ENCODE results near the gene TEX36.

The TEX36 gene

DNA sequence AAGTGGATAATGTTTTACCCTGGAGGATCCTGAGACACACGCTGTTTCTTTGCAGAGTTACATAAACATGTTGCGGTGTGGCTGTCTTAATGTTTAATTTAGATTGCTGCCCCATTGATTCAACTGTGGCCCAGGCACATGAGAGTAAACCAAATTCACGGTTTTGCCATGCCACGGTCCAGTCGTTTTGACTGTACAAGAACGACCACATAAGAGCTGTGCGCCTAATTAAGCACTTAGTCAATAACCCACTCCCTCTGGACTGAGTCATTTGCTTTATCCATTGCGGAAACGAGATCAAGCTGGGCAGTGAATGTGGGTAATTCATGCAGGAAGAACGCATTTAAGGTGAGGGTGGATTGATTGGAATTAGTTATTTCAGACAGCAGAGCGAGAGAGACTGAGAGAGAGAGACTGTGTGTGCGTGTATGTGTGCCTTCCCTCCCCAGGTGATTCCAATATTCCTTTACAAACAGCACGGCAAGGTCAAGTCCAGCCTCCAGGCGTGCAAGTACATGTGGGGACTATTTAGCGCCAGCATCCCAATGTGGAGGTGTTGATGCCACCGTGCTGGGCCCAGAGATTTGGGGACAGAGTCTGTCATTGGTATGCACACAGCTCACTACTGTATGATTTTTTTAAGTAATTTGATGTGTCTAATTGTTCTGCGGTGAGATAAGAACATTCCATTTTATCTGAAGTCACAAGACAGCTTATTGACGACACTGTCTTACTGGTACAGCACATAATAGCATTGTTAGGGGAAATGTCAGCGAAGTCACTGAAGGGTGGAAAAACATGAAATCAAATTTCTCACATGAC, 8.4 kb upstream of the TEX36 start:
- H2BK12ac ChIP-seq (ENCODE audit: low read length), result no peak overlapping the region
- H3K4ac ChIP-seq (ENCODE audit: low read depth, low read length), result no peak overlapping the region
- H2AFZ ChIP-seq (ENCODE audit: insufficient read depth, low read length, poor library complexity), result no peak overlapping the region
- no peak overlapping the region for H3K23ac ChIP-seq (ENCODE audit: low read length)
- no peak overlapping the region for H2AK5ac ChIP-seq (ENCODE audit: low read length)
- H3K27me3 ChIP-seq (ENCODE audit: insufficient read depth, low read length), result no peaks in the 10 kb centered on the region
- no peak overlapping the region for H3K4me3 ChIP-seq (ENCODE audit: low read depth, low read length)
- H3K79me2 ChIP-seq (ENCODE audit: control insufficient read depth, insufficient read depth, low read length, poor library complexity), result no peaks in the 10 kb centered on the region
- no peaks in the 10 kb centered on the region for H3K79me1 ChIP-seq (ENCODE audit: low read length)
- WGBS (ENCODE audit: extremely low coverage, insufficient coverage, insufficient read length), result no CpG with 5 or more reads among the region's 19 CpGs
- no peak overlapping the region for H3K9ac ChIP-seq (ENCODE audit: low read length)
- H2BK120ac ChIP-seq (ENCODE audit: insufficient read depth, low read length, poor library complexity), result no peak overlapping the region
- DNase-seq, result peak; percentile 57 to 76
- H3K9me3 ChIP-seq (ENCODE audit: insufficient read depth, low read depth, low read length), result peaks cover 2% of the 10 kb centered on the region
- H3K4me1 ChIP-seq (ENCODE audit: control insufficient read depth in 1 of 2, insufficient read depth in 2 of 2, low read length in 2 of 2), result peaks cover 0 to 6% of the 10 kb centered on the region in 2 experiments
- no peak overlapping the region for H2BK5ac ChIP-seq (ENCODE audit: low read depth, low read length, poor library complexity)
- no peak overlapping the region for H3K14ac ChIP-seq (ENCODE audit: low read length)
- H3K27ac ChIP-seq (ENCODE audit: low read depth, low read length), result no peak overlapping the region
- H3K18ac ChIP-seq (ENCODE audit: low read length), result no peak overlapping the region
- H4K12ac ChIP-seq (ENCODE audit: low read depth, low read length), result no peak overlapping the region
- H3K36me3 ChIP-seq (ENCODE audit: control insufficient read depth in 1 of 2, insufficient read depth in 2 of 2, low read length in 2 of 2), result no peaks in the 10 kb centered on the region
- no peak overlapping the region for H4K91ac ChIP-seq (ENCODE audit: low read depth, low read length)
- no peak overlapping the region for H4K8ac ChIP-seq (ENCODE audit: low read depth, low read length)
- no peak overlapping the region for H3K4me2 ChIP-seq (ENCODE audit: low read length)

DNA sequence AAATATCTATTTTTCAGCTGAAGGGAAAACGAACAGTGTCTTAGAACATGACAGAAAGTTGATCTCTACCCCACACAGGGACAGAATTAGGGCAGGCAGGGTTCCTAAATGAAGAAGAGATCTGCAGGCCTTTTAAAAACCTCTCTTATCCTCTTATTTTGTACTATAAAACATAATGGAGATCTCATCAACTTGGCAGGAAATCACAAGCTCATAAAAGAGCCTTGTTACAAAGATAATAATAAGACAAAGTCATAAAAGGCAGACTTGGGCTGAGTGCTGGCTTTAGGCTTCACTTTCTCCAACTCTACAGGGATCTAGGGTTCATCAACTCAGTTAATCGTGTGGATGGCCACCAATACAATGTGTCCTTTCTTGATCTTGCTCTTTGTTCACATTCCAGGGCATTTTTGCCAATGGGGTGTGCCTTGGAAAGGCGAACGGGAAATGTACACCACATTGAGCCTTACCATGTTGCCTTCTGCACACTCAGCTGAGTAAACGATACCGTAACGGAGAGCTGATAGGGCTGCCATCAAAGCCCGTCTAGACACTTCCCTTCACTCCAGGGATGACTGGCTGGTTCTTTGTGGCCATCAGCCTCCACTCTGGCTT, 7.1 kb upstream of the TEX36 start:
- H3K27me3 ChIP-seq (ENCODE audit: insufficient read depth, low read length), result no peaks in the 10 kb centered on the region
- H3K14ac ChIP-seq (ENCODE audit: low read length), result no peak overlapping the region
- H3K9me3 ChIP-seq (ENCODE audit: insufficient read depth, low read depth, low read length), result peaks cover 2% of the 10 kb centered on the region
- no peak overlapping the region for H4K12ac ChIP-seq (ENCODE audit: low read depth, low read length)
- peaks cover 0 to 6% of the 10 kb centered on the region in 2 experiments for H3K4me1 ChIP-seq (ENCODE audit: control insufficient read depth in 1 of 2, insufficient read depth in 2 of 2, low read length in 2 of 2)
- no peak overlapping the region for H4K8ac ChIP-seq (ENCODE audit: low read depth, low read length)
- H2BK5ac ChIP-seq (ENCODE audit: low read depth, low read length, poor library complexity), result no peak overlapping the region
- H3K4me2 ChIP-seq (ENCODE audit: low read length), result no peak overlapping the region
- H2AK5ac ChIP-seq (ENCODE audit: low read length), result no peak overlapping the region
- no peak for DNase-seq
- no peak overlapping the region for H2AFZ ChIP-seq (ENCODE audit: insufficient read depth, low read length, poor library complexity)
- no peaks in the 10 kb centered on the region for H3K79me1 ChIP-seq (ENCODE audit: low read length)
- WGBS (ENCODE audit: extremely low coverage, insufficient coverage, insufficient read length), result no CpG with 5 or more reads among the region's 8 CpGs
- no peak overlapping the region for H3K27ac ChIP-seq (ENCODE audit: low read depth, low read length)
- H3K9ac ChIP-seq (ENCODE audit: low read length), result no peak overlapping the region
- no peak overlapping the region for H3K18ac ChIP-seq (ENCODE audit: low read length)
- no peak overlapping the region for H3K4ac ChIP-seq (ENCODE audit: low read depth, low read length)
- H4K91ac ChIP-seq (ENCODE audit: low read depth, low read length), result no peak overlapping the region
- H3K79me2 ChIP-seq (ENCODE audit: control insufficient read depth, insufficient read depth, low read length, poor library complexity), result no peaks in the 10 kb centered on the region
- no peak overlapping the region for H2BK120ac ChIP-seq (ENCODE audit: insufficient read depth, low read length, poor library complexity)
- H2BK12ac ChIP-seq (ENCODE audit: low read length), result no peak overlapping the region
- no peaks in the 10 kb centered on the region for H3K36me3 ChIP-seq (ENCODE audit: control insufficient read depth in 1 of 2, insufficient read depth in 2 of 2, low read length in 2 of 2)
- H3K4me3 ChIP-seq (ENCODE audit: low read depth, low read length), result no peak overlapping the region
- H3K23ac ChIP-seq (ENCODE audit: low read length), result no peak overlapping the region

DNA sequence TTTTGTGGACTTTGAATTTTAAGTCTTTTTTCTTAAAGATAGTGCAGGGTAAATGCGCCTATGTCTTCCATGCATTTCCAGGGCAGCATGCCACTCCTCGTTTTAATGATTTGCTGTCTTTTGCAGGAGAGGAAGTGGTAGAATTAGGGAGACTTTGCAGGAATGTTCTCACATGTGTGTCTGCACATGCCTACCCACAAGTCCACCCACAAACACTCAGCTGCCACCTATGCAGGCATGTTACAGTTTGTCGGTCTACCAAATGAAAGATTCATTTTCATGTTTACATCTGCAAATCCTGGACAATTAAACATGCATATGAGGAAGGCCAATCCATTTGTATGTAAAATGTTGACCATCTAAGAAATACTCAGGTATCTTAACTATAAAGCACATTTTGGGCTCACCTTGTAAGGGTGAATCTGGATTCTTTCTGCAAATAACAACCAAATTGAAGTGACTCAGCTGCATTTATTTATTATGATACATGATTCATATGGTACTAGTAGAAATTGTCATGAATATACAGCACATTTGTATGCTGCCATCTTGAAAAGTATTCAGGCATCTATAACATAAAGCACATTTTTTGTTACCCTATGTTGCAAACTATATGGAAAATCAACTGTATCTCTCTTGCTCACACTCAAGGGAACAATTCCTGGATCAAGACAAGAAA, 4.7 kb upstream of the TEX36 start:
- Histone ChIP-seq H3K23ac (ENCODE audit: low read length) (no peak overlapping the region), H3K36me3 (ENCODE audit: control insufficient read depth in 1 of 2, insufficient read depth in 2 of 2, low read length in 2 of 2) (no peaks in the 10 kb centered on the region), H3K27ac (ENCODE audit: low read depth, low read length) (no peak overlapping the region), H3K4me1 (ENCODE audit: control insufficient read depth in 1 of 2, insufficient read depth in 2 of 2, low read length in 2 of 2) (no peaks in the 10 kb centered on the region), H2BK5ac (ENCODE audit: low read depth, low read length, poor library complexity) (no peak overlapping the region), H3K9me3 (ENCODE audit: insufficient read depth, low read depth, low read length) (peaks cover 3% of the 10 kb centered on the region), H3K27me3 (ENCODE audit: insufficient read depth, low read length) (no peaks in the 10 kb centered on the region), H4K12ac (ENCODE audit: low read depth, low read length) (no peak overlapping the region), H4K91ac (ENCODE audit: low read depth, low read length) (no peak overlapping the region), H3K18ac (ENCODE audit: low read length) (no peak overlapping the region), H3K4ac (ENCODE audit: low read depth, low read length) (no peak overlapping the region), H3K79me1 (ENCODE audit: low read length) (no peaks in the 10 kb centered on the region), H2BK120ac (ENCODE audit: insufficient read depth, low read length, poor library complexity) (no peak overlapping the region), H2BK12ac (ENCODE audit: low read length) (no peak overlapping the region), H3K14ac (ENCODE audit: low read length) (no peak overlapping the region), H2AK5ac (ENCODE audit: low read length) (no peak overlapping the region), H4K8ac (ENCODE audit: low read depth, low read length) (no peak overlapping the region), H3K9ac (ENCODE audit: low read length) (no peak overlapping the region), H2AFZ (ENCODE audit: insufficient read depth, low read length, poor library complexity) (no peak overlapping the region), H3K4me3 (ENCODE audit: low read depth, low read length) (no peak overlapping the region), H3K4me2 (ENCODE audit: low read length) (no peak overlapping the region), H3K79me2 (ENCODE audit: control insufficient read depth, insufficient read depth, low read length, poor library complexity) (no peaks in the 10 kb centered on the region)
- WGBS (ENCODE audit: extremely low coverage, insufficient coverage, insufficient read length), result no CpG with 5 or more reads among the region's 3 CpGs
- no peak for DNase-seq

DNA sequence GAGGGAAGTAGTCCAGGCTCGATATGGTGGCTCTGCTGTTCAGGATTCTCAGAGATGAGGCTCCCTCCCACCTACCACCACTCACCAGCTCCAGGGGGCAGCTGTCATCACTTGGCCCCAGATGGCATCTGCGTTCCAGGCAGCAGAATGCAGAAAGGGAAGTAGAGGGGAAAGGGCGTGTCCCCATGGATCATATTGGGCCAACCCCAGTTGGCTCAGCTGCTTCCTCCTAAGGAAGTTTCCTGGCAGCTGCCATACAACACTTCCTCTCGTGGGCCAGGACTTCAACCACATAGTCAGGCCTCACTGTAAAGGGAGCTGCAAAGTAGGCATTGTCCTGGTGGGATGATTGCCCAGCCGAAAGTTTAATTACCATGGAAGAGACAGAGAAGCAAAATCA, 1.6 kb upstream of the TEX36 start:
- Histone ChIP-seq H3K9me3 (ENCODE audit: insufficient read depth, low read depth, low read length) (peaks cover 3% of the 10 kb centered on the region), H2BK120ac (ENCODE audit: insufficient read depth, low read length, poor library complexity) (no peak overlapping the region), H2BK12ac (ENCODE audit: low read length) (no peak overlapping the region), H3K4me3 (ENCODE audit: low read depth, low read length) (no peak overlapping the region), H3K14ac (ENCODE audit: low read length) (no peak overlapping the region), H3K27me3 (ENCODE audit: insufficient read depth, low read length) (no peaks in the 10 kb centered on the region), H2BK5ac (ENCODE audit: low read depth, low read length, poor library complexity) (no peak overlapping the region), H4K12ac (ENCODE audit: low read depth, low read length) (no peak overlapping the region), H2AFZ (ENCODE audit: insufficient read depth, low read length, poor library complexity) (no peak overlapping the region), H4K8ac (ENCODE audit: low read depth, low read length) (no peak overlapping the region), H3K23ac (ENCODE audit: low read length) (no peak overlapping the region), H3K4me1 (ENCODE audit: control insufficient read depth in 1 of 2, insufficient read depth in 2 of 2, low read length in 2 of 2) (no peaks in the 10 kb centered on the region), H4K91ac (ENCODE audit: low read depth, low read length) (no peak overlapping the region), H3K36me3 (ENCODE audit: control insufficient read depth in 1 of 2, insufficient read depth in 2 of 2, low read length in 2 of 2) (no peaks in the 10 kb centered on the region), H3K4ac (ENCODE audit: low read depth, low read length) (no peak overlapping the region), H3K27ac (ENCODE audit: low read depth, low read length) (no peak overlapping the region), H3K79me2 (ENCODE audit: control insufficient read depth, insufficient read depth, low read length, poor library complexity) (no peaks in the 10 kb centered on the region), H3K79me1 (ENCODE audit: low read length) (no peaks in the 10 kb centered on the region), H2AK5ac (ENCODE audit: low read length) (no peak overlapping the region), H3K4me2 (ENCODE audit: low read length) (no peak overlapping the region), H3K18ac (ENCODE audit: low read length) (no peak overlapping the region), H3K9ac (ENCODE audit: low read length) (no peak overlapping the region)
- no peak for DNase-seq
- WGBS (ENCODE audit: extremely low coverage, insufficient coverage, insufficient read length), result no CpG with 5 or more reads among the region's 5 CpGs
